GM21723 (cell line): ENCODE measurements around the gene OCRL.
A peak's percentile ranks its signal among the peaks of the same experiment; 100 is the strongest.

ENCODE experiments used
- ATAC-seq: cut with Tn5 transposase; IDR thresholded peaks from one replicate; pipeline ENCODE4 v1.9.1; 2021; ENCODE audit warnings: mild to moderate bottlenecking, moderate library complexity; ENCODE audit not compliant: unreplicated experiment

OCRL gene

GRCh38 chrX:129540068-129540653, at the start of gene OCRL:
TSS of gene OCRL (plus strand) at chrX:129540259. CDS start at chrX:129540440, 181 bp downstream.
- ATAC-seq, result peak; percentile 99

- no peak for ATAC-seq
Observed at GRCh38 chrX:129490330-129490729, 49.7 kb upstream of the OCRL start.

GRCh38 chrX:129493643-129494042, 46.4 kb upstream of the OCRL start:
- ATAC-seq, result no peak

GRCh38 chrX:129494887-129495286, 45.2 kb upstream of the OCRL start:
- ATAC-seq, result no peak

- no peak for ATAC-seq
Observed at GRCh38 chrX:129495900-129496299, 44.2 kb upstream of the OCRL start.

- no peak for ATAC-seq
Observed at GRCh38 chrX:129496625-129497024, 43.4 kb upstream of the OCRL start.

DNA sequence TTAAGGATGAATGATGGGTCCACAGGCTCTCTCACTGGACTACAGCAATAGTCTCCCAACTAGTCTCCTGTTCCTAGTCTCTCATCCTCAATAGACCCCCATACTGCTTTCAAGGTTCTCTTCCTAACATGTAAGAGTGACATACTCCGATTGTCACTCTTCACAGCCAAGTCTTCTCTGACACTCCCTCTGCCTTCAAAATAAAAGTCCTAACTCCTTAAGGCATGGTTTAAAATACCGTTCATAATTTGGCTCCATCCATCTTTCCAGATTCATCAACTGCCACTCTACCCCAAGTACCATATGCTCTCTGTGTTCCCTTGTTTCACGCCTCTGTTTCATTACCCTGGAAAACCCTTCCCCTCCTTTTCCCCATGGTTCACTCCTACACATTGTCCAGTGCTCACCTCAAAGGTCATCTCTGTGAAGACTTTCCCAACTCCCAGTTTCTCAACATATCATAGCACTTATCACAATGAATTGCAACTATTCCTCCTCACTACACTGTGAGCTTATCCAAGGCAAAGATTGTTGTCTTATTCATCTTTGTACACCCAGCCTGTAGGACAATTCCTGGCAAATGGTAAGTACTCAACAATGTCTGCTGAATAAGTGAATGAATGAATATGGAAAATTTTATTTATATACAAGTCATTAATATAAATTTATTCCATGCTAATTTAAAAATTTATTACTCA, 42.8 kb upstream of the OCRL start:
- ATAC-seq, result no peak

GRCh38 chrX:129510331-129510730, 29.7 kb upstream of the OCRL start:
- no peak for ATAC-seq

- ATAC-seq, result no peak
Observed at GRCh38 chrX:129511689-129512088, 28.4 kb upstream of the OCRL start.

GRCh38 chrX:129512409-129512808, 27.6 kb upstream of the OCRL start:
- ATAC-seq, result no peak

DNA sequence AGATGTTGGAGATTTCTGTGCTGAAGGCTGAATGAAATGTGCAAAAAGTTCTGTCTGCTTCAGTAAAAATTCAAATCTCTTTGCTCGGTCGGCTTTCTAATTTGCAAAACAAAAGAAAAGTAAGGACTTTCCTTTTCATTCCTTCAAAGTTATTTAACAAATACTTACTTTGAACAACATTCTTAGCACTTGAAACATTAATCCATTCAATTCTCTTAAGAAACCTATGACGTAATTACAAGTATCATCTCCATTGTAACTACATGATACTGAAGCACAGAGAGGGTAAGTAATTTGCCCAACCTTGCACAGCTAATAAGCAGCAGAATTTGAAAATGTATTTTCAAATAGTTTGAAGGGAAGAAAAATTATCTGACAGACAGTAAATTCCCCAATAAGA, 23.7 kb upstream of the OCRL start:
- ATAC-seq, result no peak

GRCh38 chrX:129520151-129520550, 19.9 kb upstream of the OCRL start:
- no peak for ATAC-seq

DNA sequence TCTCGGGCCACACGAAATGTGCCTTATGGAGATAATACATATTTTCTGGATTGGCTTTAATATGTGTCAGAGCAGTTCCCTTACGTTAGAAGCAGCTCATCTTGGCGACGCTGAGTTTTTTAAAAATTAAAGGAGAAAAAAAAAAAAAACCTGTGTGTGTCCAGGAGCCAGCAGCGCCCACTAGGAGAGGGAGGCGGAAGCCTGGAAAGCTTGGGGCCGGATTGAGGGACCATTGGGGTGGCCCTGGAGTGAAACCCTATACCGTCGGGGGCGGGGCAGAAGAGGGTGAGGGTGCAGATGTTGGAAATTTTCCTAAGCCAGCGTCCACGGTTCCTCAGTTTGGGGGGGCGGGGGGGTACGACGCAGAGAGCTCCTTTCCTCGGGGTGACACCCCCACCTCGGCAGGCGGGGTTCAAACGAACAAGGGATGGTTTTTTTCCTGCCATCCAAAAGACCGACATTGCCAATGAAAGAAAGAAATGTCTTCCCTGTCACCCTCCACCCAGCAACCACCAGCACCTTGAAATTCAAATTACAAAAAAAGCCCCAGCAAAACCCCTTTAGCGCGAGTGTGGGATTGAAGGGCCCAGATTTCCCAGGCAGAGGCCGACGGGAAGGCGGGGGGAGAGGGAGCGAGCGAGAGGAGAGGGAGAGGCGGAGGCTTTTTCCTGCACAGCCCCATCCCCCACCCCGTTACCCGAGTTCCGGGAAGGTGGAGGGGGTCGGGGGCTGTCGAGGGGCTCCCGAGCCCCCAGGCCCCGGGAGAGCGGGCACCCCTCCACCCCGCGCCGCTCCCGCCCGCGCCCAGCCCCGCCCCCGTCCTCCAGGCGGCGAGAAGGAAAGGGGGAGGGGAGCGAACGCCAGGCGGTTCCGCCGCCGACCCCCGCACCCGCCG, 17.6 kb upstream of the OCRL start:
- ATAC-seq, result no peak

- ATAC-seq, result no peak
Observed at GRCh38 chrX:129523079-129523911, 16.8 kb upstream of the OCRL start, which contains the start of gene SMARCA1. TSS of gene SMARCA1 (minus strand) at chrX:129523490. CDS start at chrX:129523370, 120 bp downstream.

DNA sequence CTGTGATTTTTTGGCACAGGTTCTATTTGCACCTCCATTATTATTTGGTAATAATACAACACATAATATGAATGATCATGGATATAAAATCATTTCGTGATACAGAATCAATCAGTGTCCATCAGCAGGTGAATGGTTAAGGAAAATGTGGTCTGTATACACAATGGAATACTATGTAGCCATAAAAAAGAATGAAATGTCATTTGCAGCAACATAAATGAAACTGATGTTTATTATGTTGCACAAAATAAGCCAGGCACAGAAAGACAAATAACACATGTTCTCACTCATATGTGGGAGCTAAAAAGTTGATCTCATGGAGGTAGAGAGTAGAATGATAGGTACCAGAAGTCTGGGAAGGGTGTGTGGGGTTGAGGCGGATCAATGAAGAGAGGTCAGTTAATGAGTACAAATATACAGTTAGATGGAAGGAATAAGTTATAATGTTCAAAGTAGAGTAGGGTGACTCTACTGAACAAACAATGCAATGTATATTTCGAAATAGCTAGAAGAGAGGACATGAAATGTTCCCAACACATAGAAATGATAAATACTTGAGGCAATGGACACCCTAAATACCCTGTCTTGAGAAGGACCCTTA, 15.7 kb upstream of the OCRL start:
- no peak for ATAC-seq

- no peak for ATAC-seq
Observed at GRCh38 chrX:129525162-129525561, 14.9 kb upstream of the OCRL start.

- no peak for ATAC-seq
Observed at GRCh38 chrX:129525896-129526295, 14.2 kb upstream of the OCRL start.

DNA sequence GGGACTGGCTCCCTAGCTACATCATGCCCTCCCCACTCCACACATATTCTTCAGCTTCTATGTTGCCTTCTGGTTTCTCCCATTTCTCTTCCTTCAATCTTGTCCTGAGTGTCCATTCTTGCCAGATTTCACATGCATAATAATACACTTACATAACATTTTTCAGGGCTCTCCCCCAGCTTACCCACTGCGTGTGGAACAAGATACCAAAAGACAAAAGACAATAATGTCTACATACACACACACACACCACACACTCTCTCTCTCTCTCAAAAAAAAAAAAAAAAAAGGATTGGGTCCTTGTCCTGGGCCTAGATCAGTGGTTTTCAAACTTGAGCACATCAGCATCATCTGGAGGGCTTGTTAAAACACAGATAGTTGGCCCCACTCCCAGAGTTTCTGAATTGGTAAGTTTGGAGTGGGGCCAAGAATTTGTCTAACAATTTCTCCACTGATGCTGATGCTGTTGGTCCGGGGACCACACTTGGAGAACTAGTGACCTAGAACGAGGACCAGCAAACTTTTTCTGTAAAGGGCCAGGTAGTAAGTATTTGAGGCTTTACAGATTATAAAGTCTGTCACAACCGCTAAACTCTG, 10.3 kb upstream of the OCRL start:
- no peak for ATAC-seq

GRCh38 chrX:129530410-129530809, 9.6 kb upstream of the OCRL start:
- no peak for ATAC-seq

DNA sequence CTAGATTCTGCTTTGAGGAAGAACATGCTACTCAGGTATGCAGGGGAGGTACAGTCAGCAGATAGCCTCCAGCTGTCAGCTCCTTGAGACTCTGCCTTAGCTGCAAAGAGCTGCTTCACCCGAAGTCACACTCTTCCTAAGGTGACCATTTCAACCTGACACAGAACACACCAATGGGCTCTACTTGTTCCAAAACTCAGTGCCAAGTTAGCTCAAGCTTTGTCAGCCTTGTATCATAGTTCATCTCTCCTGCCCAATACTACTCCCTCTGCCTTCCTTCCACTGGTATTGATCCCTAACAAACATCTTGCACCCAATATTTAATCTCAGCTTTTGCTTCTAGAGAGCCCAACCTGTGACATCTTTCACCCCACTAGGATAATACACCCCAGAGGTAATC, 8.9 kb upstream of the OCRL start:
- no peak for ATAC-seq
